GM15510 (cell line): Measurements from ENCODE around the gene MEGF11.

ENCODE experiments used
- POLR2A ChIP-seq: IDR thresholded peaks from 3 replicates; pipeline ENCODE4 v1.6.1; 2011; ENCODE audit warnings: borderline replicate concordance; ENCODE audit not compliant: insufficient read length; ENCODE audit errors: extremely low read depth

MEGF11 gene

GRCh38 chr15:66027268-66027805, 226.2 kb downstream of the MEGF11 start:
- TF ChIP-seq POLR2A, result no peak

- no peak for TF ChIP-seq POLR2A
Observed at GRCh38 chr15:66025972-66026371, 227.6 kb downstream of the MEGF11 start.

GRCh38 chr15:66025015-66025452, 228.5 kb downstream of the MEGF11 start:
- no peak for TF ChIP-seq POLR2A

GRCh38 chr15:66024116-66024515, 229.4 kb downstream of the MEGF11 start:
- no peak for TF ChIP-seq POLR2A

- TF ChIP-seq POLR2A, result no peak
Observed at GRCh38 chr15:66023311-66023972, 230.1 kb downstream of the MEGF11 start.

GRCh38 chr15:66022163-66022525, 231.4 kb downstream of the MEGF11 start:
- TF ChIP-seq POLR2A, result no peak

GRCh38 chr15:66021496-66022162, 231.9 kb downstream of the MEGF11 start:
- no peak for TF ChIP-seq POLR2A

GRCh38 chr15:66019826-66020398, 233.6 kb downstream of the MEGF11 start:
- TF ChIP-seq POLR2A, result no peak

- no peak for TF ChIP-seq POLR2A
Observed at GRCh38 chr15:66019368-66019767, 234.2 kb downstream of the MEGF11 start.

- no peak for TF ChIP-seq POLR2A
Observed at GRCh38 chr15:66018488-66018797, 235.1 kb downstream of the MEGF11 start.

GRCh38 chr15:66017792-66018487, 235.6 kb downstream of the MEGF11 start:
- no peak for TF ChIP-seq POLR2A

GRCh38 chr15:66017000-66017399, 236.6 kb downstream of the MEGF11 start:
- TF ChIP-seq POLR2A, result no peak

- TF ChIP-seq POLR2A, result no peak
Observed at GRCh38 chr15:66016199-66016598, 237.4 kb downstream of the MEGF11 start.

- no peak for TF ChIP-seq POLR2A
Observed at GRCh38 chr15:66014635-66015182, 238.8 kb downstream of the MEGF11 start.

- TF ChIP-seq POLR2A, result no peak
Observed at GRCh38 chr15:66014022-66014421, 239.5 kb downstream of the MEGF11 start.
